Motor neuron (in vitro differentiated cells): Measurements from ENCODE around the gene MORN2. TPM values are rescaled to one million over a fixed set of nuclear protein-coding genes. Genes with fewer than 3 reads are reported as not detected.

Experiments
- ATAC-seq, 8 experiments: fragments of 200-7000 bp; cut with Tn5 transposase; replicated peaks in 6 of 8; 2 replicates each; pipeline ENCODE4 v1.8.0; 2021; ENCODE audit warnings: mild to moderate bottlenecking in 8 of 8, moderate library complexity in 8 of 8
- H3K27ac ChIP-seq, 2 donors: fragments of 250-450 bp; sonication (Bioruptor Pico); 2 replicates each; pipeline ENCODE4 v1.9.0; 2021; ENCODE audit warnings: antibody characterized with exemption in 2 of 2, mild to moderate bottlenecking in 2 of 2, moderate library complexity in 1 of 2
- H3K4me1 ChIP-seq, 2 donors: fragments of 250-450 bp; sonication (Bioruptor Pico); replicated peaks in 1 of 2; 2 replicates each; pipeline ENCODE4 v1.6.1; 2021; ENCODE audit warnings: antibody characterized with exemption in 2 of 2, mild to moderate bottlenecking in 2 of 2, moderate library complexity in 1 of 2
- H3K4me3 ChIP-seq, 5 donors: fragments of 250-450 bp; sonication (Bioruptor Pico); 2 replicates each; pipeline ENCODE4 v1.9.0; 2021; ENCODE audit warnings: antibody characterized with exemption in 5 of 5, mild to moderate bottlenecking in 5 of 5, moderate library complexity in 4 of 5
- WGBS, 10 experiments: fragments of 450-650 bp; shearing (Covaris generic); methylation state at CpG; one replicate each; pipeline ENCODE4 v1.0.0; 2022; 5-methylcytosine and 5-hydroxymethylcytosine counted together
- in situ Hi-C, 9 experiments: fragments of 400-800 bp; cut with MboI; loops; one replicate each; pipeline ENCODE4 v1.15.0; 2021; ENCODE audit warnings: low sequenced_read_pairs in 9 of 9, low pct_unique_long_range_greater_than_20kb in 2 of 9; ENCODE audit not compliant: unreplicated experiment in 9 of 9
- total RNA-seq, 8 experiments: library from RNA; unstranded; fragments of 300-600 nt; gene quantifications; 2 replicates each; pipeline versions ENCODE4 v1.2.3 to v1.2.4, GENCODE V29; 2022

The MORN2 gene
- total RNA-seq, 8 experiments from 2014 or later, result 13.0 to 120 (median 33.8) TPM

- H3K4me3 ChIP-seq, result no peak overlapping the region
- no peaks in the 10 kb centered on the region for H3K4me1 ChIP-seq
- ATAC-seq, result no peak
- no peak overlapping the region for H3K27ac ChIP-seq
- in situ Hi-C loops, result no loop called here
- WGBS, 10 experiments, result 88 to 100% (median 100%) methylated on average over 1 to 2 of the region's 3 CpGs; no CpG with 5 or more reads in 5 of the 10 experiments
Measured at GRCh38 chr2:38866773-38867443, 8.9 kb upstream of the MORN2 start.

- 70 to 100% (median 100%) methylated on average over 1 to 3 of the region's 3 CpGs; no CpG with 5 or more reads in 1 of the 10 experiments for WGBS, 10 experiments
Measured at GRCh38 chr2:38871432-38871831, 4.3 kb upstream of the MORN2 start.

GRCh38 chr2:38873763-38874162 is 2.0 kb upstream of the MORN2 start:
- Histone ChIP-seq H3K4me1 (peaks cover 5% of the 10 kb centered on the region in 2 donors), H3K4me3 (no peak overlapping the region), H3K27ac (no peak overlapping the region)
- ATAC-seq, result no peak
- 0 to 97% (median 64%) methylated on average over 1 to 5 of the region's 5 CpGs for WGBS, 10 experiments
- in situ Hi-C loops, result no loop called here

More at GRCh38 chr2:38871432-38871831, 4.3 kb upstream of the MORN2 start:
- Histone ChIP-seq H3K4me3 (no peak overlapping the region), H3K4me1 (peaks cover under 1 to 5% of the 10 kb centered on the region in 2 donors), H3K27ac (no peak overlapping the region)
- in situ Hi-C loops, result no loop called here
- ATAC-seq, result no peak

- Histone ChIP-seq H3K4me3 (peak overlapping the region; percentile 62 to 97 (median 83)), H3K4me1 (peaks cover 5% of the 10 kb centered on the region in 2 donors), H3K27ac (peak overlapping the region; percentile 38 to 61)
- in situ Hi-C loops, result no loop called here
- 0 to 7% (median 0%) methylated on average over 1 to 5 of the region's 10 CpGs; no CpG with 5 or more reads in 3 of the 10 experiments for WGBS, 10 experiments
- no peak for ATAC-seq
Measured at GRCh38 chr2:38875227-38875575, 575 bp upstream of the MORN2 start.

- ATAC-seq, result no peak
- H3K4me3 ChIP-seq, result peak overlapping the region; percentile 62 to 97 (median 83)
- peaks cover 5% of the 10 kb centered on the region in 2 donors for H3K4me1 ChIP-seq
- no peak overlapping the region for H3K27ac ChIP-seq
- WGBS, 10 experiments, result 0 to 43% (median 13%) methylated on average over 1 to 9 of the region's 10 CpGs; no CpG with 5 or more reads in 1 of the 10 experiments
- in situ Hi-C loops, result no loop called here
Measured at GRCh38 chr2:38876407-38876806, 631 bp downstream of the MORN2 start.

GRCh38 chr2:38886063-38886462 is 10.3 kb downstream of the MORN2 start:
- no peaks in the 10 kb centered on the region for H3K4me1 ChIP-seq
- no peak for ATAC-seq
- in situ Hi-C loops, result no loop called here

GRCh38 chr2:38887347-38887746 is 11.6 kb downstream of the MORN2 start:
- no peak overlapping the region for H3K27ac ChIP-seq
- 75 to 100% (median 90%) methylated on average over 1 to 4 of the region's 4 CpGs; no CpG with 5 or more reads in 2 of the 10 experiments for WGBS, 10 experiments
- ATAC-seq, result no peak
- in situ Hi-C loops, result no loop called here
- H3K4me3 ChIP-seq, result no peak overlapping the region
- H3K4me1 ChIP-seq, result no peaks in the 10 kb centered on the region

More at GRCh38 chr2:38886063-38886462, 10.3 kb downstream of the MORN2 start:
- no peak overlapping the region for H3K27ac ChIP-seq
- no peak overlapping the region for H3K4me3 ChIP-seq

GRCh38 chr2:38887902-38888554 is 12.3 kb downstream of the MORN2 start:
- ATAC-seq, result no peak
- no peak overlapping the region for H3K27ac ChIP-seq
- 67 to 100% (median 100%) methylated on average over 1 of the region's 1 CpG; no CpG with 5 or more reads in 4 of the 10 experiments for WGBS, 10 experiments
- in situ Hi-C loops, result no loop called here
- H3K4me1 ChIP-seq, result no peaks in the 10 kb centered on the region
- H3K4me3 ChIP-seq, result no peak overlapping the region

- Histone ChIP-seq H3K27ac (no peak overlapping the region), H3K4me1 (no peaks in the 10 kb centered on the region), H3K4me3 (no peak overlapping the region)
- ATAC-seq, result no peak
- in situ Hi-C loops, result no loop called here
Measured at GRCh38 chr2:38889045-38889444, 13.3 kb downstream of the MORN2 start.

GRCh38 chr2:38889575-38889974 is 13.8 kb downstream of the MORN2 start, which contains the start of gene ARHGEF33:
Gene ARHGEF33 (plus strand): TSS chr2:38889875. CDS start chr2:38919448, 29,573 bp downstream.
- Histone ChIP-seq H3K27ac (no peak within 1 kb of the TSS), H3K4me3 (no peak within 1 kb of the TSS), H3K4me1 (no peaks in the 10 kb centered on the region)
- no peak for ATAC-seq
- in situ Hi-C loops, result no loop called here
- 36 to 90% (median 67%) methylated on average over 2 to 3 of the region's 3 CpGs; no CpG with 5 or more reads in 1 of the 10 experiments for WGBS, 10 experiments

GRCh38 chr2:38892819-38893218 is 17.0 kb downstream of the MORN2 start:
- in situ Hi-C loops, result no loop called here

GRCh38 chr2:38898256-38898655 is 22.5 kb downstream of the MORN2 start:
- WGBS, 10 experiments, result 57 to 94% (median 81%) methylated on average over 2 to 5 of the region's 5 CpGs; no CpG with 5 or more reads in 1 of the 10 experiments
- in situ Hi-C loops, result no loop called here
- H3K4me1 ChIP-seq, result no peaks in the 10 kb centered on the region
- H3K4me3 ChIP-seq, result no peak overlapping the region
- no peak overlapping the region for H3K27ac ChIP-seq
- no peak for ATAC-seq

More at GRCh38 chr2:38892819-38893218, 17.0 kb downstream of the MORN2 start:
- no peak for ATAC-seq
- Histone ChIP-seq H3K27ac (no peak overlapping the region), H3K4me1 (no peaks in the 10 kb centered on the region), H3K4me3 (no peak overlapping the region)

- Histone ChIP-seq H3K27ac (no peak overlapping the region), H3K4me1 (no peaks in the 10 kb centered on the region), H3K4me3 (no peak overlapping the region)
- in situ Hi-C loops, result no loop called here
- ATAC-seq, result no peak
- 0 to 100% (median 90%) methylated on average over 1 of the region's 1 CpG; no CpG with 5 or more reads in 6 of the 10 experiments for WGBS, 10 experiments
Measured at GRCh38 chr2:38900726-38901125, 24.9 kb downstream of the MORN2 start.
